CMK (cell line): Measurements from ENCODE around the gene CROT.
"Not testable (repeated sequence)": the region's sequence is repeated elsewhere in the genome, so short reads cannot be mapped to it uniquely, and the experiment has no call there.

Experiments
- DNase-seq: peaks from one replicate; pipeline ENCODE4 v3.0.0-alpha.2; 2010; ENCODE audit warnings: low read depth

Gene CROT

GRCh38 chr7:87345166-87345927, at the start of gene CROT:
TSS of gene CROT (plus strand) at chr7:87345664. CDS start at chr7:87349069, 3,405 bp downstream.
- DNase-seq = peak; percentile 67

- DNase-seq = no peak
These were observed 44.7 kb upstream of the CROT start for GRCh38 chr7:87300756-87301155.

- no peak for DNase-seq
These were observed 34.6 kb upstream of the CROT start for GRCh38 chr7:87310790-87311419.

GRCh38 chr7:87312215-87312865, 33.1 kb upstream of the CROT start:
- peak; percentile 48 for DNase-seq

- no peak for DNase-seq
These were observed 29.3 kb upstream of the CROT start for GRCh38 chr7:87316097-87316700.

GRCh38 chr7:87316846-87317552, 28.5 kb upstream of the CROT start:
- no peak for DNase-seq

GRCh38 chr7:87317691-87318245, 27.7 kb upstream of the CROT start:
- DNase-seq = no peak

- no peak for DNase-seq
These were observed 26.7 kb upstream of the CROT start for GRCh38 chr7:87318741-87319140.

- not testable (repeated sequence) for DNase-seq
These were observed 26.3 kb upstream of the CROT start for GRCh38 chr7:87319154-87319581.

- no peak for DNase-seq
These were observed 22.6 kb upstream of the CROT start for GRCh38 chr7:87322912-87323311.

- no peak for DNase-seq
These were observed 19.7 kb upstream of the CROT start for GRCh38 chr7:87325576-87326370.

GRCh38 chr7:87328281-87328680, 17.2 kb upstream of the CROT start:
- no peak for DNase-seq

- DNase-seq = no peak
These were observed 15.1 kb upstream of the CROT start for GRCh38 chr7:87330316-87330715.

GRCh38 chr7:87330942-87331341, 14.5 kb upstream of the CROT start:
- peak; percentile 84 for DNase-seq

GRCh38 chr7:87331687-87332252, 13.7 kb upstream of the CROT start:
- no peak for DNase-seq

GRCh38 chr7:87332321-87332720, 13.1 kb upstream of the CROT start:
- DNase-seq = no peak

GRCh38 chr7:87336136-87336535, 9.3 kb upstream of the CROT start:
- DNase-seq = no peak

- DNase-seq = no peak
These were observed 8.1 kb upstream of the CROT start for GRCh38 chr7:87337331-87337730.

GRCh38 chr7:87339373-87339897, 6.0 kb upstream of the CROT start:
- DNase-seq = no peak

GRCh38 chr7:87341441-87341840, 4.0 kb upstream of the CROT start:
- no peak for DNase-seq
